ENCODE data around the gene NIPAL1.

The NIPAL1 gene

GRCh38 chr4:48068182-48068581 lies 51.6 kb downstream of the NIPAL1 start:
- no peak for DNase-seq

GRCh38 chr4:48069026-48069425 lies 52.5 kb downstream of the NIPAL1 start:
- DNase-seq = no peak

- no peak for DNase-seq
Observed at GRCh38 chr4:48071191-48071590, 54.6 kb downstream of the NIPAL1 start.

GRCh38 chr4:48073567-48074103 lies 57.1 kb downstream of the NIPAL1 start:
- no peak for DNase-seq

GRCh38 chr4:48074657-48075056 lies 58.1 kb downstream of the NIPAL1 start:
- no peak for DNase-seq

GRCh38 chr4:48078425-48078824 lies 61.9 kb downstream of the NIPAL1 start:
- DNase-seq = no peak

GRCh38 chr4:48078862-48079655 lies 62.5 kb downstream of the NIPAL1 start:
- DNase-seq = no peak

GRCh38 chr4:48079972-48080391 lies 63.4 kb downstream of the NIPAL1 start:
- DNase-seq = no peak

GRCh38 chr4:48081196-48081595 lies 64.6 kb downstream of the NIPAL1 start:
- no peak for DNase-seq

GRCh38 chr4:48082956-48083355 lies 66.4 kb downstream of the NIPAL1 start:
- DNase-seq = no peak

GRCh38 chr4:48085821-48086589 lies 69.4 kb downstream of the NIPAL1 start:
- DNase-seq = no peak

Measured in NCI-H1092 treated with DMSO at 0.1 percent for 48 hours (cell line).